GM12873 (cell line): Measurements from ENCODE around the gene PCDHB6.

Source experiments
- CTCF ChIP-seq: IDR thresholded peaks from 2 replicates; pipeline ENCODE4 v1.5.1; 2012; ENCODE audit warnings: low read depth, mild to moderate bottlenecking, moderate library complexity, low read length, control low read depth; ENCODE audit not compliant: insufficient read depth; ENCODE audit errors: missing control alignments

Gene PCDHB6

GRCh38 chr5:141127305-141127704 lies 22.6 kb upstream of the PCDHB6 start:
- no peak for TF ChIP-seq CTCF

GRCh38 chr5:141135030-141135717 lies 14.7 kb upstream of the PCDHB6 start, which contains the start of gene PCDHB5:
Gene PCDHB5 (plus strand): TSS chr5:141135206. CDS start chr5:141135435, 229 bp downstream.
- TF ChIP-seq CTCF: peak; percentile 28

- no peak for TF ChIP-seq CTCF
Measured at GRCh38 chr5:141135718-141136266, 14.1 kb upstream of the PCDHB6 start.

- no peak for TF ChIP-seq CTCF
Measured at GRCh38 chr5:141150224-141150992, 551 bp downstream of the PCDHB6 start.

- TF ChIP-seq CTCF: no peak
Measured at GRCh38 chr5:141150993-141151325, 1.1 kb downstream of the PCDHB6 start.

GRCh38 chr5:141155540-141156374 lies 5.9 kb downstream of the PCDHB6 start:
- no peak for TF ChIP-seq CTCF
